GM12878 (cell line): Measurements from ENCODE around the gene NOL12. TPM values are rescaled to one million over a fixed set of nuclear protein-coding genes. Genes with fewer than 3 reads are reported as not detected.

Experiments
- ATAC-seq: fragments of 200-7000 bp; cut with Tn5 transposase; 3 replicates; pipeline ENCODE4 v1.9.1; 2020; ENCODE audit warnings: mild to moderate bottlenecking, moderate library complexity
- BruUV-seq: library from RNA; stranded (reverse); fragments of 400-500 nt; replicated peaks from 2 replicates; lab custom pipeline; 2021; lab: Mats Ljungman, UMichigan
- CTCF ChIA-PET: fragments of 300-600 bp; sonication (Branson Sonifier 250); formaldehyde crosslinking; extraction: SDS; loops from one replicate; lab custom pipeline; 2021; ENCODE audit warnings: inconsistent platforms; lab: Yijun Ruan, JAX
- POLR2A ChIA-PET: fragments of 350-600 bp; formaldehyde crosslinking; extraction: SDS; loops from one replicate; lab custom pipeline; 2021; ENCODE audit warnings: inconsistent platforms; lab: Charles Lee
- RAD21 ChIA-PET: fragments of 300-600 bp; sonication (Branson Sonifier 250); formaldehyde crosslinking; loops from one replicate; lab custom pipeline; 2023; ENCODE audit warnings: antibody characterized with exemption; ENCODE audit not compliant: unreplicated experiment; lab: Charles Lee
- SMC1A ChIA-PET: fragments of 300-600 bp; sonication (Branson Sonifier 250); formaldehyde crosslinking; loops from one replicate; lab custom pipeline; 2023; ENCODE audit not compliant: unreplicated experiment, uncharacterized antibody; lab: Charles Lee
- DNase-seq: peaks from one replicate; pipeline ENCODE4 v3.0.0-alpha.2; 2011; ENCODE audit warnings: low read depth, low spot score
- FAIRE-seq: peaks from 3 replicates; lab custom pipeline; 2011; peaks lifted over from hg19 to GRCh38; lab: Jason Lieb, UNC
- H2AFZ ChIP-seq: 2 replicates; pipeline ENCODE4 v1.6.0; 2011; ENCODE audit warnings: low read depth, low read length, control low read depth; ENCODE audit not compliant: control insufficient read depth
- H3K27ac ChIP-seq: 2 replicates; pipeline ENCODE4 v1.5.1; 2011; ENCODE audit warnings: control low read depth; ENCODE audit not compliant: control insufficient read depth, insufficient read depth
- H3K27me3 ChIP-seq, 2 experiments: replicated peaks in 1 of 2; 2 replicates each; pipeline versions ENCODE4 v1.6.0 to v1.6.1; 2011; ENCODE audit warnings: low read length in 1 of 2; ENCODE audit not compliant: control insufficient read depth in 2 of 2, insufficient read depth in 2 of 2
- H3K36me3 ChIP-seq, 2 experiments: 2 replicates each; pipeline ENCODE4 v1.5.1; 2011; ENCODE audit warnings: low read length in 1 of 2; ENCODE audit not compliant: control insufficient read depth in 2 of 2, insufficient read depth in 2 of 2
- H3K4me1 ChIP-seq: 2 replicates; pipeline ENCODE4 v1.6.1; 2011; ENCODE audit warnings: mild to moderate bottlenecking, low read length, moderate library complexity, mixed read lengths; ENCODE audit not compliant: control insufficient read depth, insufficient read depth
- H3K4me2 ChIP-seq: 2 replicates; pipeline ENCODE4 v1.6.0; 2011; ENCODE audit warnings: control low read depth; ENCODE audit not compliant: control insufficient read depth, insufficient read depth
- H3K4me3 ChIP-seq: fragments of 200-600 bp; sonication (generic); 2 replicates; pipeline ENCODE4 v1.5.1; 2016
- H3K79me2 ChIP-seq: 2 replicates; pipeline ENCODE4 v1.6.0; 2011; ENCODE audit warnings: low read length; ENCODE audit not compliant: control insufficient read depth, insufficient read depth
- H3K9ac ChIP-seq: 2 replicates; pipeline ENCODE4 v1.8.0; 2011; ENCODE audit warnings: low read length, control low read depth, mixed read lengths; ENCODE audit not compliant: control insufficient read depth, insufficient read depth
- H3K9me3 ChIP-seq: replicated peaks from 3 replicates; pipeline ENCODE4 v1.5.1; 2011; ENCODE audit warnings: mild to moderate bottlenecking, low read length; ENCODE audit not compliant: control insufficient read depth, insufficient read depth
- H4K20me1 ChIP-seq: 2 replicates; pipeline ENCODE4 v1.6.0; 2011; ENCODE audit not compliant: control insufficient read depth, insufficient read depth
- ATF2 ChIP-seq: IDR thresholded peaks from 2 replicates; pipeline ENCODE4 v1.6.1; 2012; ENCODE audit warnings: low read length, inconsistent platforms
- FOS ChIP-seq: IDR thresholded peaks from 3 replicates; pipeline ENCODE4 v1.6.1; 2011; ENCODE audit warnings: borderline replicate concordance; ENCODE audit not compliant: insufficient read length; ENCODE audit errors: extremely low read depth
- HSF1 ChIP-seq: fragments of 150-350 bp; IDR thresholded peaks from 2 replicates; pipeline ENCODE4 v1.6.1; 2014; ENCODE audit warnings: mild to moderate bottlenecking, low read depth, low read length
- JUND ChIP-seq: IDR thresholded peaks from 2 replicates; pipeline ENCODE4 v1.6.1; 2012; ENCODE audit warnings: low read depth, mild to moderate bottlenecking, low read length, improper control_type of control experiment, moderate library complexity
- MXI1 ChIP-seq: fragments of 150-350 bp; IDR thresholded peaks from 2 replicates; pipeline ENCODE4 v1.6.1; 2011; ENCODE audit warnings: low read depth, mild to moderate bottlenecking, inconsistent platforms, low read length, improper control_type of control experiment
- NFIC ChIP-seq: IDR thresholded peaks from 2 replicates; pipeline ENCODE4 v1.6.1; 2012; ENCODE audit warnings: low read depth, mild to moderate bottlenecking, inconsistent platforms, low read length, moderate library complexity
- NFYA ChIP-seq: IDR thresholded peaks from 2 replicates; pipeline ENCODE4 v1.6.1; 2011; ENCODE audit warnings: low read depth, mild to moderate bottlenecking, low read length, improper control_type of control experiment, borderline replicate concordance
- PAX5 ChIP-seq: IDR thresholded peaks from 2 replicates; pipeline ENCODE4 v1.6.1; 2011; ENCODE audit warnings: low read depth, low read length, borderline replicate concordance
- PKNOX1 ChIP-seq: fragments of 450-650 bp; IDR thresholded peaks from 2 replicates; pipeline ENCODE4 v1.6.1; 2016; ENCODE audit warnings: mild to moderate bottlenecking
- RELB ChIP-seq: fragments of 450-650 bp; IDR thresholded peaks from 2 replicates; pipeline ENCODE4 v1.6.1; 2017; ENCODE audit warnings: low read depth, mild to moderate bottlenecking, moderate library complexity
- RFX5 ChIP-seq: IDR thresholded peaks from 2 replicates; pipeline ENCODE4 v1.6.1; 2011; ENCODE audit warnings: low read depth, low read length, improper control_type of control experiment
- SPI1 ChIP-seq: IDR thresholded peaks from 2 replicates; pipeline ENCODE4 v1.6.1; 2011; ENCODE audit warnings: low read depth, mild to moderate bottlenecking, low read length, moderate library complexity, borderline replicate concordance; ENCODE audit not compliant: insufficient read depth
- USF2 ChIP-seq: IDR thresholded peaks from 2 replicates; pipeline ENCODE4 v1.6.1; 2011; ENCODE audit warnings: low read depth, low read length, improper control_type of control experiment, borderline replicate concordance
- YY1 ChIP-seq: IDR thresholded peaks from 2 replicates; pipeline ENCODE4 v1.6.1; 2011; ENCODE audit warnings: low read depth, mild to moderate bottlenecking, low read length
- ZNF384 ChIP-seq: IDR thresholded peaks from 2 replicates; pipeline ENCODE4 v1.6.1; 2012; ENCODE audit warnings: low read depth, mild to moderate bottlenecking, low read length, improper control_type of control experiment, borderline replicate concordance
- WGBS: methylation state at CpG from one replicate; pipeline ENCODE4 v1.1.6; 2016; ENCODE audit warnings: low lambda C conversion rate; ENCODE audit not compliant: insufficient replicate concordance, insufficient coverage; ENCODE audit errors: missing lambda C conversion rate; 5-methylcytosine and 5-hydroxymethylcytosine counted together
- in situ Hi-C: fragments of 300-500 bp; cut with MboI; formaldehyde crosslinking; loops from 9 replicates; pipeline ENCODE4 v1.14.3; 2018; ENCODE audit warnings: mixed read lengths
- intact Hi-C: fragments of 100-400 bp; cut with micrococcal nuclease; formaldehyde crosslinking; loops from one replicate; pipeline ENCODE4 v1.14.2; 2022; ENCODE audit not compliant: unreplicated experiment
- polyA plus RNA-seq, 11 experiments: library from polyadenylated mRNA; depleted of rRNA in 4 of 11; unstranded in 6 of 11; stranded (reverse) in 5 of 11; fragments of >200 nt; fragmentation: Nextera tagmentation in 4 of 11; fragmentation: Illumina TruSeq in 1 of 11; extraction: Ambion mirVana in 4 of 11; extraction: Trizol in 1 of 11; gene quantifications; 1 replicate in 1 of 11; 2 replicates in 10 of 11; pipeline versions ENCODE4 v1.2.1 to v1.2.3, GENCODE V29; 2011 to 2016; ENCODE audit warnings: inconsistent platforms in 2 of 11, missing spikeins in 2 of 11, low read depth in 1 of 11
- total RNA-seq, 4 experiments: library from RNA; depleted of rRNA in 3 of 4; stranded (reverse); fragments of >200 nt in 3 of 4; fragmentation: Illumina TruSeq in 1 of 4; extraction: Trizol in 1 of 4; gene quantifications; 2 replicates each; pipeline versions ENCODE4 v1.2.1 to v1.2.3, GENCODE V29; 2013 to 2021

NOL12 gene
- total and polyA plus RNA-seq, 10 of the 15 experiments (the other 5 are each of a cell fraction or from before 2014, with no cell fraction given): 3.3 to 69.4 (median 41.1) TPM

DNA sequence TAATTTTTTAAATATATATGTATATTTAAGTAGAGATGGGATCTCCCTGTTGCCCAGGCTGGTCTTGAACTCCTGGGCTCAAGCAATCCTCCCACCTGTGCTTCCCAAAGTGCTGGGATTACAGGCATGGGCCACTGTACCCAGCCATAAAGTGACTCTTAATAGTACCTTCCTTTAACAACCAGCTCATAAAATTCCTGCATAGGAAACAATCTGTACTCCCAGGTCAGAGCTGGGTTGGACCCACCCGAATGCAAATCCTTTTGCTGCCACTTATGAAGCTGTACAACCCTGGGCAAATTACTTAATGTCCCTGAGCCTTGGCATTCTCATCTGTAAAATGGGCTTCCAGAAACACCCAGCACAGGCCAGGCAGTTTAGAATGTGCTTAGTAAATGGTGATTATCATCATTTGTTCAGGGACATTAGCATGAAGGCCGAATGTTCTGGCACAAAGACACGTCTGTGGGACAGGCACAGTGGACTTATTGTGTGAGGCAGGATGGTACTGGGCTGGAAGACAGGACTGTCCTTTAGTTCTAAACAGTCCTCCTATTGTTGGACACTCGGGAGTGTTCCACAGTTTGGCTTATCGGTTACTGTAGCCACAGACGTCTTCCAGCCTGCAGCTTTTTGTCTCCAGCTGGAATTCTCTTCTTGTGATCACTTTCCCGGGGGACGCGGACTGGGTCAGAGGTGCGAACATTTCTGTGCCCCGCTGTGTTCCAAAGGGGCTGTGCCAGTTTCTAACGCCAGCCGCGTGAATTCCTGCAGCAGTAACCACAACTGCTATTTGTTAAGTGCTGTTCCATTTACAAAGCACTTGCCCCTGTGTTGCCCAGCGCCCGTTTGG is 21.7 kb upstream of the NOL12 start:
- 86% methylated on average over 16 of the region's 16 CpGs for WGBS
- no peaks in the 10 kb centered on the region for H3K9me3 ChIP-seq
- peaks cover 40% of the 10 kb centered on the region for H3K79me2 ChIP-seq
- no peak overlapping the region for H2AFZ ChIP-seq
- H3K4me2 ChIP-seq: no peak overlapping the region
- intact Hi-C loops (no loop called here), in situ Hi-C loops (no loop called here)
- H3K27ac ChIP-seq: no peak overlapping the region
- H3K27me3 ChIP-seq: no peaks in the 10 kb centered on the region
- BruUV-seq: no TSS peak
- ChIA-PET SMC1A (interaction anchor here (1.4 to 7.9 kb wide), 2 partner anchors 11 to 18 kb away, joined by 8 to 157 read pairs; partner anchors contain the start of genes LGALS1 and NOL12), POLR2A (interaction anchor here (0.7 to 9.6 kb wide), 2 partner anchors 16 to 490 kb away, joined by 4 to 209 read pairs; partner anchors contain the start of genes LGALS1 and NOL12), CTCF (interaction anchor here (10.3 to 11.7 kb wide), 2 partner anchors 14 to 24 kb away, joined by 261 to 414 read pairs; partner anchors contain the start of genes LGALS1, NOL12 and SH3BP1), RAD21 (interaction anchor here (0.6 to 9.1 kb wide), 3 partner anchors 18 to 42 kb away, joined by 3 to 173 read pairs (median 164); partner anchors contain the start of genes NOL12 and SH3BP1)
- H3K4me3 ChIP-seq: no peak overlapping the region
- ATAC-seq (no peak), FAIRE-seq (no peak), DNase-seq (no peak)
- H3K36me3 ChIP-seq: peaks cover 0 to 12% of the 10 kb centered on the region in 2 experiments; a peak in 3 of 4 replicates
- H3K9ac ChIP-seq: no peak overlapping the region
- H4K20me1 ChIP-seq: no peaks in the 10 kb centered on the region
- peaks cover 12% of the 10 kb centered on the region for H3K4me1 ChIP-seq
- no peak for TF ChIP-seq NFYA
- no peak for TF ChIP-seq ZNF384
- TF ChIP-seq RELB: no peak
- TF ChIP-seq USF2: no peak
- no peak for TF ChIP-seq JUND
- no peak for TF ChIP-seq NFIC
- no peak for TF ChIP-seq YY1
- no peak for TF ChIP-seq FOS
- TF ChIP-seq PKNOX1: no peak
- no peak for TF ChIP-seq ATF2
- TF ChIP-seq RFX5: no peak
- no peak for TF ChIP-seq PAX5
- no peak for TF ChIP-seq HSF1
- no peak for TF ChIP-seq MXI1
- TF ChIP-seq SPI1: no peak
